Gastroesophageal sphincter (tissue), 4 donors: ENCODE results near the gene E2F1. TPM values are rescaled to one million over a fixed set of nuclear protein-coding genes. Genes with fewer than 3 reads are reported as not detected.
A peak's percentile ranks its signal among the peaks of the same experiment; 100 is the strongest.

Experiments
- ATAC-seq: fragments of 150-250 bp; one replicate; pipeline ENCODE4 v1.9.1; 2016; ENCODE audit warnings: mild to moderate bottlenecking, moderate library complexity
- H3K27ac ChIP-seq, 4 donors: fragments of 200-600 bp; sonication (generic) in 3 of 4; 1 replicate in 3 of 4; 2 replicates in 1 of 4; pipeline ENCODE4 v1.5.1; 2016 to 2019
- H3K27me3 ChIP-seq: fragments of 200-600 bp; sonication (generic); one replicate; pipeline ENCODE4 v1.5.1; 2019
- H3K36me3 ChIP-seq, 2 donors: fragments of 200-600 bp; sonication (generic); one replicate each; pipeline ENCODE4 v1.5.1; 2019; ENCODE audit warnings: control low read depth in 1 of 2
- H3K4me1 ChIP-seq, 3 donors: fragments of 200-600 bp; sonication (generic); 1 replicate in 2 of 3; 2 replicates in 1 of 3; pipeline ENCODE4 v1.5.1; 2016 to 2019; ENCODE audit warnings: control low read depth in 2 of 3
- H3K4me3 ChIP-seq, 2 donors: fragments of 200-600 bp; sonication (generic); one replicate each; pipeline ENCODE4 v1.5.1; 2019; ENCODE audit warnings: mild to moderate bottlenecking in 1 of 2, moderate library complexity in 1 of 2
- H3K9me3 ChIP-seq, 3 donors: fragments of 200-600 bp; sonication (generic); one replicate each; pipeline ENCODE4 v1.5.1; 2017 to 2019; ENCODE audit warnings: control low read depth in 2 of 3
- CTCF ChIP-seq, 4 experiments: fragments of 200-600 bp in 2 of 4; fragments of 450-650 bp in 2 of 4; sonication (generic) in 1 of 4; IDR thresholded peaks; one replicate each; pipeline ENCODE4 v1.5.1; 2017 to 2019; ENCODE audit warnings: antibody characterized with exemption in 4 of 4, mild to moderate bottlenecking in 2 of 4, moderate library complexity in 2 of 4
- EP300 ChIP-seq: sonication (generic); formaldehyde crosslinking; IDR thresholded peaks from one replicate; pipeline ENCODE4 v1.6.1; 2017; ENCODE audit warnings: antibody characterized with exemption, mild to moderate bottlenecking
- POLR2A ChIP-seq, 2 donors: fragments of 450-650 bp; IDR thresholded peaks; one replicate each; pipeline ENCODE4 v1.6.1; 2017; ENCODE audit warnings: antibody characterized with exemption in 2 of 2, mild to moderate bottlenecking in 2 of 2, moderate library complexity in 1 of 2
- POLR2AphosphoS5 ChIP-seq: sonication (generic); formaldehyde crosslinking; IDR thresholded peaks from one replicate; pipeline ENCODE4 v1.6.1; 2017; ENCODE audit warnings: antibody characterized with exemption
- WGBS, 2 donors: methylation state at CpG; one replicate each; pipeline ENCODE4 v1.1.5; 2018; ENCODE audit warnings: low coverage in 1 of 2; 5-methylcytosine and 5-hydroxymethylcytosine counted together
- total RNA-seq, 4 donors: library from RNA; depleted of rRNA; stranded (reverse); fragments of >200 nt; gene quantifications; one replicate each; pipeline ENCODE4 v1.1.0, GENCODE V29; 2016

E2F1 gene
- total RNA-seq, 4 donors from 2014 or later = 0.57 to 4.4 (median 1.5) TPM

- Histone ChIP-seq H3K27ac (peak overlapping the region in 3 of 4 donors; percentile 78 to 83 (median 78)), H3K4me1 (peaks cover 0 to 21% (median 11%) of the 10 kb centered on the region in 3 donors), H3K9me3 (no peaks in the 10 kb centered on the region), H3K36me3 (peaks cover 0 to 10% of the 10 kb centered on the region in 2 donors), H3K27me3 (no peaks in the 10 kb centered on the region), H3K4me3 (peak overlapping the region; percentile 55 to 75)
- WGBS, 2 donors = 16 to 33% methylated on average over 4 to 5 of the region's 13 CpGs
- no peak for TF ChIP-seq POLR2AphosphoS5
- no peak for TF ChIP-seq POLR2A (IDR thresholded peaks at IDR 0.05)
- no peak for TF ChIP-seq CTCF (IDR thresholded peaks at IDR 0.05)
- TF ChIP-seq EP300 = no peak
- no peak for ATAC-seq
Observed at GRCh38 chr20:33719277-33719988, 33.2 kb upstream of the E2F1 start.

- Histone ChIP-seq H3K4me3 (no peak overlapping the region), H3K27me3 (no peaks in the 10 kb centered on the region), H3K9me3 (no peaks in the 10 kb centered on the region), H3K27ac (no peak overlapping the region), H3K4me1 (peaks cover 0 to 21% (median 11%) of the 10 kb centered on the region in 3 donors), H3K36me3 (peaks cover 0 to 40% of the 10 kb centered on the region in 2 donors)
- WGBS, 2 donors = 67 to 79% methylated on average over 2 of the region's 2 CpGs
- TF ChIP-seq POLR2AphosphoS5 (no peak), EP300 (no peak), POLR2A (IDR thresholded peaks at IDR 0.05) (no peak), CTCF (IDR thresholded peaks at IDR 0.05) (no peak)
- ATAC-seq = no peak
Observed at GRCh38 chr20:33716498-33716897, 30.3 kb upstream of the E2F1 start.

- 90 to 100% methylated on average over 1 to 6 of the region's 10 CpGs for WGBS, 2 donors
- TF ChIP-seq POLR2A (IDR thresholded peaks at IDR 0.05) = no peak
- no peak for TF ChIP-seq EP300
- TF ChIP-seq POLR2AphosphoS5 = no peak
- TF ChIP-seq CTCF (IDR thresholded peaks at IDR 0.05) = no peak
- H3K4me3 ChIP-seq = no peak overlapping the region
- no peaks in the 10 kb centered on the region for H3K9me3 ChIP-seq
- peaks cover 0 to 6% (median 2%) of the 10 kb centered on the region in 3 donors for H3K4me1 ChIP-seq
- no peak for ATAC-seq
- no peak overlapping the region for H3K27ac ChIP-seq
- H3K27me3 ChIP-seq = no peaks in the 10 kb centered on the region
- H3K36me3 ChIP-seq = peaks cover 0 to 56% of the 10 kb centered on the region in 2 donors
Observed at GRCh38 chr20:33713865-33714367, 27.7 kb upstream of the E2F1 start.

GRCh38 chr20:33711446-33711738 lies 25.2 kb upstream of the E2F1 start:
- Histone ChIP-seq H3K36me3 (peaks cover 0 to 75% of the 10 kb centered on the region in 2 donors), H3K27ac (no peak overlapping the region), H3K27me3 (no peaks in the 10 kb centered on the region), H3K9me3 (no peaks in the 10 kb centered on the region), H3K4me3 (no peak overlapping the region), H3K4me1 (no peaks in the 10 kb centered on the region)
- no peak for TF ChIP-seq POLR2AphosphoS5
- no peak for TF ChIP-seq CTCF (IDR thresholded peaks at IDR 0.05)
- no peak for TF ChIP-seq POLR2A (IDR thresholded peaks at IDR 0.05)
- TF ChIP-seq EP300 = no peak
- no peak for ATAC-seq
- WGBS, 2 donors = no CpG with 5 or more reads among the region's 1 CpG
